ENCODE measurements around the gene PCNT. TPM values are rescaled to one million over a fixed set of nuclear protein-coding genes. Genes with fewer than 3 reads are reported as not detected.

PCNT gene
- polyA plus RNA-seq, 1 donor, result 17.9 TPM

DNA sequence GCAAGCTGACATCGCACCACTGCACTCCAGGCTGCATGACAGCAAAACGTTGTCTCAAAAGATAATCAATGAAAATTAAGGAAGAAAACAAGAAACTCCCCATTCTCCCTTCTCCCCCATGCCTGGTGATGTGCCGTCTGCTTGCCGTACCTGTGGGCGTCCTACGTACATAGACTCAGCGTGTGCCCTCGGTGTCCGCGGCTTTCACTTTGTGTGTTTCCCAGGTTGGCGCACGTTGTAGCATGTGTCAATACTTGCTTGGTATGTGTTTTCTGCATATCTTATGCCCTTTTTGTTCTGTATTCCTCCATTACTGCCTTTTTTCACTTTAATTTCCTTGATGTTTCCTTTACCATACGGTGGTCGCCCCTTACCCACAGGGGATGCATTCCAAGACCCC, 53.8 kb downstream of the PCNT start:
- Histone ChIP-seq H3K27me3 (ENCODE audit: control insufficient read depth, insufficient read depth, low read length) (no peaks in the 10 kb centered on the region), H3K27ac (ENCODE audit: low read length) (no peak overlapping the region), H3K4me1 (ENCODE audit: control insufficient read depth, insufficient read depth, low read length) (no peaks in the 10 kb centered on the region), H3K4me3 (ENCODE audit: low read length) (no peak overlapping the region), H3K9me3 (ENCODE audit: control insufficient read depth, low read depth, low read length) (peaks cover 10% of the 10 kb centered on the region), H3K36me3 (ENCODE audit: control insufficient read depth, insufficient read depth, low read length) (peaks cover 6% of the 10 kb centered on the region)
- DNase-seq, result no peak
- 96% methylated on average over 2 of the region's 14 CpGs for WGBS (ENCODE audit: insufficient coverage, low lambda C conversion rate)

DNA sequence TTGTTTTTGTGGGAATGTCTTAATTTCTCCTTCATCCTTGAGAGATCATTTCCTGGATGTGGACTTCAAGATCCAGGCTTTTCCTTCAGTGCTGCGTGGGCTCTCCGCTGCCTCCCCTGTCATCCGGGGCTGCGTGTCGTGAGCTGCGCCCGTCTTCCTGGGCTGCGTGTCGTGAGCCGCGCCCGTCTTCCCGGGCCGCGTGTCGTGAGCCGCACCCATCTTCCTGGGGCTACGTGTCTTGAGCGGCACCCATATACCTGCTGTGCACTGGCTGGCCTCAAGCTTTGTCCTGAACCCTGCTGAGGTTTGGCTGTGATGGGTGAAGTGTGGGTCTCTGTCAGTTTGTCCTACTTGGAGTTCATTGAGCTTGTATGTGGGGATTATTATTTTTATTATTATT, 55.1 kb downstream of the PCNT start:
- Histone ChIP-seq H3K4me3 (ENCODE audit: low read length) (no peak overlapping the region), H3K4me1 (ENCODE audit: control insufficient read depth, insufficient read depth, low read length) (no peaks in the 10 kb centered on the region), H3K9me3 (ENCODE audit: control insufficient read depth, low read depth, low read length) (peaks cover 10% of the 10 kb centered on the region), H3K27me3 (ENCODE audit: control insufficient read depth, insufficient read depth, low read length) (no peaks in the 10 kb centered on the region), H3K36me3 (ENCODE audit: control insufficient read depth, insufficient read depth, low read length) (peaks cover 6% of the 10 kb centered on the region), H3K27ac (ENCODE audit: low read length) (no peak overlapping the region)
- WGBS (ENCODE audit: insufficient coverage, low lambda C conversion rate), result no CpG with 5 or more reads among the region's 19 CpGs
- DNase-seq, result no peak

DNA sequence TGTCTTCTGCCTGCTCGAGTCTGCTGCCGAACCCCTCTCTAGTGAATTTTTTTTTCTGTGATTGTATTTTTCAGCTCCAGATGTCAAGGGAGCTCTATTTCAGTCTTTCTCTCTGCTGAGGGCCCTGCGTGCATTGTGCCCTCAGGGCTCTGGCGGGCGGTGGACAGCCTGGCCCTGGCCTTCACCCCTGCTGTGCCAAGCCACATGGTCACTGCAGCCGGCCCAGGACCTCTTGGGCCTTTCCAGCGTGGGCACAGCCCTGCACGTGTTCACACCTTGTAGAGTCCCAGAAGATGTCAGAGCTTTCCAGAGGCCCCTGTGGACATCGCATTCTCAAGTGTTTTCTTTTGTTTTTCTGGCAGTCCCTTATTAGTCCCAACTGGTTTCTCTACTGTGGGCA, 55.7 kb downstream of the PCNT start:
- no peak for DNase-seq
- WGBS (ENCODE audit: insufficient coverage, low lambda C conversion rate), result 100% methylated on average over 2 of the region's 9 CpGs
- no peaks in the 10 kb centered on the region for H3K4me1 ChIP-seq (ENCODE audit: control insufficient read depth, insufficient read depth, low read length)
- no peak overlapping the region for H3K4me3 ChIP-seq (ENCODE audit: low read length)
- H3K27me3 ChIP-seq (ENCODE audit: control insufficient read depth, insufficient read depth, low read length), result no peaks in the 10 kb centered on the region
- H3K9me3 ChIP-seq (ENCODE audit: control insufficient read depth, low read depth, low read length), result peaks cover 10% of the 10 kb centered on the region
- H3K36me3 ChIP-seq (ENCODE audit: control insufficient read depth, insufficient read depth, low read length), result peaks cover 8% of the 10 kb centered on the region
- no peak overlapping the region for H3K27ac ChIP-seq (ENCODE audit: low read length)

DNA sequence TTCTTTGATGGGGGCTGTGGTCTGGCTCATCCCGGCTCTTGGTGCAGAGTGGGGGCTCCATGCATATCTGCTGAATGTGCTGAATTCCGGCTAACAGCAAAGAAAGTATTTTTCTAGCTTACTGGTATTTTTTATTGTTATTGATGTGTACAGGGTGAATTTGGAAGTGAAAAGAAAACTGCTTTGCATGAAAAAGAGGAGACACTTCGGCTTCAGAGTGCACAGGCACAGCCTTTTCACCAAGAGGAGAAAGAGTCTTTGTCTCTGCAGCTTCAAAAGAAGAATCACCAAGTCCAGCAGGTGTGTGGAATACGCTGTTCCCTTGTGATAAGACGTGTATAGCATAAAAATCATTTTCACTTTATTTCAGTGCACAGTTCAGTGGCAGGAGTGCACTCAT, 57.6 kb downstream of the PCNT start:
- DNase-seq, result no peak
- H3K27ac ChIP-seq (ENCODE audit: low read length), result no peak overlapping the region
- no peak overlapping the region for H3K4me3 ChIP-seq (ENCODE audit: low read length)
- H3K9me3 ChIP-seq (ENCODE audit: control insufficient read depth, low read depth, low read length), result peaks cover 8% of the 10 kb centered on the region
- H3K4me1 ChIP-seq (ENCODE audit: control insufficient read depth, insufficient read depth, low read length), result no peaks in the 10 kb centered on the region
- 100% methylated on average over 2 of the region's 5 CpGs for WGBS (ENCODE audit: insufficient coverage, low lambda C conversion rate)
- no peaks in the 10 kb centered on the region for H3K27me3 ChIP-seq (ENCODE audit: control insufficient read depth, insufficient read depth, low read length)
- H3K36me3 ChIP-seq (ENCODE audit: control insufficient read depth, insufficient read depth, low read length), result peaks cover 11% of the 10 kb centered on the region

DNA sequence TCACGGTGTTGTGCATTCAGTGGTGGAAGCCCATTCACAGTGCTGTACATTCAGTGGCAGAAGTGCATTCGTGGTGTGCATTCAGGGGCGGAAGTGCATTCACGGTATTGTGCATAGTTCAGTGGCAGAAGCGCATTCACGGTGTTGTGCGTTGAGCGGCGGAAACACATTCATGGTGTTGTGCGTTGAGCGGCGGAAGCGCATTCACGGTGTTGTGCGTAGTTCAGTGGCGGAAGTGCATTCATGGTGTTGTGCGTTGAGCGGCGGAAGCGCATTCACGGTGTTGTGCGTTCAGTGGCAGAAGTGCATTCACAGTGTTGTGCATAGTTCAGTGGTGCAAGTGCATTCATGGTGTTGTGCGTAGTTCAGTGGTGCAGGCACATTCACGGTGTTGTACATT, 60.6 kb downstream of the PCNT start:
- Histone ChIP-seq H3K4me3 (ENCODE audit: low read length) (no peak overlapping the region), H3K27me3 (ENCODE audit: control insufficient read depth, insufficient read depth, low read length) (no peaks in the 10 kb centered on the region), H3K4me1 (ENCODE audit: control insufficient read depth, insufficient read depth, low read length) (no peaks in the 10 kb centered on the region), H3K9me3 (ENCODE audit: control insufficient read depth, low read depth, low read length) (peaks cover 3% of the 10 kb centered on the region), H3K27ac (ENCODE audit: low read length) (no peak overlapping the region), H3K36me3 (ENCODE audit: control insufficient read depth, insufficient read depth, low read length) (peaks cover 23% of the 10 kb centered on the region)
- no CpG with 5 or more reads among the region's 24 CpGs for WGBS (ENCODE audit: insufficient coverage, low lambda C conversion rate)
- no peak for DNase-seq

DNA sequence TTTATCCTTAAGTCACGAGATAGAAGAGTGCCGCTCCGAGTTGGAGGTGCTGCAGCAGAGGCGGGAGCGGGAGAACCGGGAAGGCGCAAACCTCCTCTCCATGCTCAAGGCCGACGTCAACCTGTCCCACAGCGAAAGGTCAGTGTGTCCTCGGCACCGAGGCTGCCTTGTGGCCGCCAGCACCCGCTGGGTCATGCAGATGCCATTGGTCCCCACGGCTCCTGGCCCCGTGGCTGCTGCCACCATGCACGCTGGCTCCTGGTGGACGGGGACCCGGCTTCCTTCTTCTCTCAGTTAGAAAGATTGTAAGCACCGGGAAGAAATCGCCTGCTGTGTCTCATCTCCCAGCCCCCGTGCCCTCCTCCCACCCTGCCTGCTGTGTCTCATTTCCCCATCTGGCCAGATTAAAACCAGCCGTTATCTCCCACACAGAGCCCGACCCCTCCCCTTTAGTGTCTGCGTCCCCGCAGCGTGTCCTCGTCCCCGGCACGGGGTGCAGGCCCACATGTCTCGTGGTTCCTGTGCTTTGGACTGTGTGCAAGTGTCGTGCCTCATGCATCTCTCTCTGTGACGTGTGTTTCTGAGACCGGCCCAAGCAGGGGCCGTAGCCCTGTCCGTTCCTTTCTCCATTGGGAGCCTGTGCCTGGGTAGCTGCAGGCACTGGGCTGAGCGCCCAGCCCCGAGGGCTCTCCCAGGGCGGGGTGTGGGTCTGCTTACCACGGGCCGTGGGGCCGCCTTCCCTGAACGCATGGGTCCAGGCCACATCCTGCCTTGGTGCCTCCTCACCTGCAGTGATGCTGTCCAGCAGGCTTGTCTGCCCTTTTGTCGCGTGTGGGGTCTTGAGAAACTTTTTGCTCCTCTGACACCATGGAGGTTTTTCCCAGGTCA, 62.1 kb downstream of the PCNT start:
- no peaks in the 10 kb centered on the region for H3K27me3 ChIP-seq (ENCODE audit: control insufficient read depth, insufficient read depth, low read length)
- H3K36me3 ChIP-seq (ENCODE audit: control insufficient read depth, insufficient read depth, low read length), result peaks cover 32% of the 10 kb centered on the region
- WGBS (ENCODE audit: insufficient coverage, low lambda C conversion rate), result 100% methylated on average over 2 of the region's 45 CpGs
- H3K4me1 ChIP-seq (ENCODE audit: control insufficient read depth, insufficient read depth, low read length), result no peaks in the 10 kb centered on the region
- no peak overlapping the region for H3K27ac ChIP-seq (ENCODE audit: low read length)
- peaks cover under 1% of the 10 kb centered on the region for H3K9me3 ChIP-seq (ENCODE audit: control insufficient read depth, low read depth, low read length)
- H3K4me3 ChIP-seq (ENCODE audit: low read length), result no peak overlapping the region
- no peak for DNase-seq

- Histone ChIP-seq H3K4me3 (ENCODE audit: low read length) (no peak overlapping the region), H3K9me3 (ENCODE audit: control insufficient read depth, low read depth, low read length) (peaks cover 3% of the 10 kb centered on the region), H3K27me3 (ENCODE audit: control insufficient read depth, insufficient read depth, low read length) (no peaks in the 10 kb centered on the region), H3K4me1 (ENCODE audit: control insufficient read depth, insufficient read depth, low read length) (no peaks in the 10 kb centered on the region), H3K27ac (ENCODE audit: low read length) (no peak overlapping the region), H3K36me3 (ENCODE audit: control insufficient read depth, insufficient read depth, low read length) (peaks cover 36% of the 10 kb centered on the region)
- DNase-seq, result no peak
- WGBS (ENCODE audit: insufficient coverage, low lambda C conversion rate), result no CpG with 5 or more reads among the region's 13 CpGs
Measured at GRCh38 chr21:46386734-46387088, 62.8 kb downstream of the PCNT start.

DNA sequence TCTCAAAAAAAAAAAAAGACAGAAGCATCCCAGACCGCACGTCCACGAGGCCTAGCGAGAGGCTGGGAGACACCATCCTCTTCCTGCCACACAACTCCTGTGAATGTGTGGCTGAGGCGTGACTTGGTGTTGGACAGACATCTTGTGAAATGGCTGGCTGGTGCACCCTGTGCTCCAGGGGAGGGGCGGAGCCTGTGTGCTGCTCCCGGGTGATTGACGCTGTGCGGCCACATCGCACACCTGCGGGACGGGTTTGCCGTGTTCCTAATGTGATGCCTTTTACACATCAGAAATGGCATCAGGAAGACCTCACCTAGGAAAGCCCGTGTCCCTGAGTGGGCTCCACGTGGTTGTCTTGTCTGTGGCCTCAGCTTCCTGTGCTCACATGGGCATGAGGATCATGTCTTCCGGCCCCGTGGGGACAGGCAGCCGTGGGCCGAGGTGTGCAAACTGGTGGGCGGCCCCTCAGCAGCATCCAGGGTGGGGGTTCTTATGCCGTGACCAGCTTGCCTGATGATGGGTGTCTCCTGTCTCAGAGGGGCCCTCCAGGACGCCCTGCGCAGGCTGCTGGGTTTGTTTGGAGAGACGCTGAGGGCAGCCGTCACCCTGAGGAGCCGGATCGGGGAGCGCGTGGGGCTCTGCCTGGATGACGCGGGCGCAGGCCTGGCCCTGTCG, 64.4 kb downstream of the PCNT start:
- DNase-seq, result no peak
- H3K27ac ChIP-seq (ENCODE audit: low read length), result no peak overlapping the region
- no peaks in the 10 kb centered on the region for H3K4me1 ChIP-seq (ENCODE audit: control insufficient read depth, insufficient read depth, low read length)
- WGBS (ENCODE audit: insufficient coverage, low lambda C conversion rate), result no CpG with 5 or more reads among the region's 33 CpGs
- peaks cover 3% of the 10 kb centered on the region for H3K9me3 ChIP-seq (ENCODE audit: control insufficient read depth, low read depth, low read length)
- H3K36me3 ChIP-seq (ENCODE audit: control insufficient read depth, insufficient read depth, low read length), result peaks cover 40% of the 10 kb centered on the region
- H3K4me3 ChIP-seq (ENCODE audit: low read length), result no peak overlapping the region
- no peaks in the 10 kb centered on the region for H3K27me3 ChIP-seq (ENCODE audit: control insufficient read depth, insufficient read depth, low read length)

- H3K27ac ChIP-seq (ENCODE audit: low read length), result no peak overlapping the region
- no peak for DNase-seq
- H3K36me3 ChIP-seq (ENCODE audit: control insufficient read depth, insufficient read depth, low read length), result peaks cover 40% of the 10 kb centered on the region
- no peaks in the 10 kb centered on the region for H3K4me1 ChIP-seq (ENCODE audit: control insufficient read depth, insufficient read depth, low read length)
- peaks cover 3% of the 10 kb centered on the region for H3K9me3 ChIP-seq (ENCODE audit: control insufficient read depth, low read depth, low read length)
- H3K4me3 ChIP-seq (ENCODE audit: low read length), result no peak overlapping the region
- WGBS (ENCODE audit: insufficient coverage, low lambda C conversion rate), result no CpG with 5 or more reads among the region's 23 CpGs
- H3K27me3 ChIP-seq (ENCODE audit: control insufficient read depth, insufficient read depth, low read length), result no peaks in the 10 kb centered on the region
Measured at GRCh38 chr21:46388896-46389295, 64.9 kb downstream of the PCNT start.

- 93% methylated on average over 2 of the region's 29 CpGs for WGBS (ENCODE audit: insufficient coverage, low lambda C conversion rate)
- Histone ChIP-seq H3K9me3 (ENCODE audit: control insufficient read depth, low read depth, low read length) (peaks cover 3% of the 10 kb centered on the region), H3K36me3 (ENCODE audit: control insufficient read depth, insufficient read depth, low read length) (peaks cover 42% of the 10 kb centered on the region), H3K4me3 (ENCODE audit: low read length) (no peak overlapping the region), H3K27me3 (ENCODE audit: control insufficient read depth, insufficient read depth, low read length) (no peaks in the 10 kb centered on the region), H3K4me1 (ENCODE audit: control insufficient read depth, insufficient read depth, low read length) (no peaks in the 10 kb centered on the region), H3K27ac (ENCODE audit: low read length) (no peak overlapping the region)
- no peak for DNase-seq
Measured at GRCh38 chr21:46390603-46391545, 66.9 kb downstream of the PCNT start.
